ENCODE data around the gene EFNA5.
A peak's percentile ranks its signal among the peaks of the same experiment; 100 is the strongest.

Gene EFNA5

GRCh38 chr5:107407713-107408298, 262.9 kb downstream of the EFNA5 start:
- H3K36me3 ChIP-seq (ENCODE audit: insufficient read depth, low read length), result no peaks in the 10 kb centered on the region
- no peaks in the 10 kb centered on the region for H3K9me3 ChIP-seq (ENCODE audit: low read length)
- no peaks in the 10 kb centered on the region for H3K79me2 ChIP-seq (ENCODE audit: insufficient read depth, low read length)
- no peak overlapping the region for H3K9ac ChIP-seq (ENCODE audit: low read length)
- no peak overlapping the region for H3K27ac ChIP-seq (ENCODE audit: low read depth, low read length, poor library complexity, severe bottlenecking)
- no peak overlapping the region for H3K4me2 ChIP-seq (ENCODE audit: low read length)
- H2AFZ ChIP-seq (ENCODE audit: low read length), result no peak overlapping the region
- H4K20me1 ChIP-seq (ENCODE audit: insufficient read depth, low read length), result no peaks in the 10 kb centered on the region
- H3K4me3 ChIP-seq (ENCODE audit: low read depth, low read length, poor library complexity, severe bottlenecking), result no peak overlapping the region
- H3K27me3 ChIP-seq (ENCODE audit: insufficient read depth, low read length), result no peaks in the 10 kb centered on the region
- no peaks in the 10 kb centered on the region for H3F3A ChIP-seq (ENCODE audit: insufficient read depth, low read length)
- no peaks in the 10 kb centered on the region for H3K9me2 ChIP-seq (ENCODE audit: low read depth, low read length)
- peaks cover 24% of the 10 kb centered on the region for H3K4me1 ChIP-seq (ENCODE audit: insufficient read depth, low read length, severe bottlenecking)
- TF ChIP-seq CTCF (IDR thresholded peaks at IDR 0.05; ENCODE audit: low read length) (no peak), EZH2 (IDR thresholded peaks at IDR 0.05; ENCODE audit: borderline replicate concordance, low read length) (no peak)

- Histone ChIP-seq H4K20me1 (ENCODE audit: insufficient read depth, low read length) (no peaks in the 10 kb centered on the region), H3K9ac (ENCODE audit: low read length) (no peak overlapping the region), H3K4me3 (ENCODE audit: low read depth, low read length, poor library complexity, severe bottlenecking) (no peak overlapping the region), H3K4me1 (ENCODE audit: insufficient read depth, low read length, severe bottlenecking) (peaks cover 51% of the 10 kb centered on the region), H3K27me3 (ENCODE audit: insufficient read depth, low read length) (no peaks in the 10 kb centered on the region), H3K9me2 (ENCODE audit: low read depth, low read length) (no peaks in the 10 kb centered on the region), H3K9me3 (ENCODE audit: low read length) (no peaks in the 10 kb centered on the region), H3K4me2 (ENCODE audit: low read length) (no peak overlapping the region), H3K79me2 (ENCODE audit: insufficient read depth, low read length) (no peaks in the 10 kb centered on the region), H3K36me3 (ENCODE audit: insufficient read depth, low read length) (no peaks in the 10 kb centered on the region), H3K27ac (ENCODE audit: low read depth, low read length, poor library complexity, severe bottlenecking) (peak overlapping the region; percentile 0), H2AFZ (ENCODE audit: low read length) (peak overlapping the region; percentile 63; the same call in 1 of the 2 replicates), H3F3A (ENCODE audit: insufficient read depth, low read length) (no peaks in the 10 kb centered on the region)
- TF ChIP-seq CTCF (IDR thresholded peaks at IDR 0.05; ENCODE audit: low read length) (no peak), EZH2 (IDR thresholded peaks at IDR 0.05; ENCODE audit: borderline replicate concordance, low read length) (no peak)
Measured at GRCh38 chr5:107404595-107405374, 266.0 kb downstream of the EFNA5 start.

GRCh38 chr5:107403228-107403953, 267.3 kb downstream of the EFNA5 start:
- Histone ChIP-seq H3K9ac (ENCODE audit: low read length) (no peak overlapping the region), H4K20me1 (ENCODE audit: insufficient read depth, low read length) (no peaks in the 10 kb centered on the region), H3K27me3 (ENCODE audit: insufficient read depth, low read length) (no peaks in the 10 kb centered on the region), H3K4me3 (ENCODE audit: low read depth, low read length, poor library complexity, severe bottlenecking) (no peak overlapping the region), H3K9me3 (ENCODE audit: low read length) (no peaks in the 10 kb centered on the region), H3K36me3 (ENCODE audit: insufficient read depth, low read length) (no peaks in the 10 kb centered on the region), H2AFZ (ENCODE audit: low read length) (no peak overlapping the region), H3K9me2 (ENCODE audit: low read depth, low read length) (no peaks in the 10 kb centered on the region), H3K27ac (ENCODE audit: low read depth, low read length, poor library complexity, severe bottlenecking) (no peak overlapping the region), H3F3A (ENCODE audit: insufficient read depth, low read length) (no peaks in the 10 kb centered on the region), H3K79me2 (ENCODE audit: insufficient read depth, low read length) (no peaks in the 10 kb centered on the region), H3K4me1 (ENCODE audit: insufficient read depth, low read length, severe bottlenecking) (peaks cover 47% of the 10 kb centered on the region), H3K4me2 (ENCODE audit: low read length) (no peak overlapping the region)
- TF ChIP-seq EZH2 (IDR thresholded peaks at IDR 0.05; ENCODE audit: borderline replicate concordance, low read length) (no peak), CTCF (IDR thresholded peaks at IDR 0.05; ENCODE audit: low read length) (no peak)

All from OCI-LY1 (cell line).